A549 treated with RU486 at 1 μM for 4 hours (cell line): ENCODE measurements around the gene ADGRG6. TPM values are rescaled to one million over a fixed set of nuclear protein-coding genes. Genes with fewer than 3 reads are reported as not detected.

Source experiments
- total RNA-seq: library from RNA; stranded (reverse); fragments of 200-300 nt; extraction: Qiagen RNA extraction; gene quantifications from 5 replicates; pipeline ENCODE4 v1.2.3, GENCODE V29; 2022; ENCODE audit warnings: low read depth

ADGRG6 gene
- total RNA-seq, result 22.6 to 55.5 TPM (median 50.3 TPM) in 5 replicates

GRCh38 chr6:142301651-142302391, at the start of gene ADGRG6:
Gene ADGRG6, plus strand, starts transcription at chr6:142302007. Its CDS starts 323 bp downstream, at chr6:142302330.

Other genes starting within 250 kb of the ADGRG6 start
- gene GJE1, start 169.1 kb upstream of the ADGRG6 start, total RNA-seq, result not detected in 5 replicates
- gene NMBR, start 154.9 kb upstream of the ADGRG6 start, total RNA-seq, result not detected in 5 replicates
- gene VTA1, start 154.7 kb upstream of the ADGRG6 start, total RNA-seq, result 28.9 to 48.4 TPM (median 44.0 TPM) in 5 replicates